GM21367 (cell line): ENCODE results near the gene GJC1.
"Not testable (repeated sequence)": the region's sequence is repeated elsewhere in the genome, so short reads cannot be mapped to it uniquely, and the experiment has no call there.

Experiments
- ATAC-seq: cut with Tn5 transposase; IDR thresholded peaks from one replicate; pipeline ENCODE4 v1.9.1; 2021; ENCODE audit not compliant: unreplicated experiment

GJC1 gene

DNA sequence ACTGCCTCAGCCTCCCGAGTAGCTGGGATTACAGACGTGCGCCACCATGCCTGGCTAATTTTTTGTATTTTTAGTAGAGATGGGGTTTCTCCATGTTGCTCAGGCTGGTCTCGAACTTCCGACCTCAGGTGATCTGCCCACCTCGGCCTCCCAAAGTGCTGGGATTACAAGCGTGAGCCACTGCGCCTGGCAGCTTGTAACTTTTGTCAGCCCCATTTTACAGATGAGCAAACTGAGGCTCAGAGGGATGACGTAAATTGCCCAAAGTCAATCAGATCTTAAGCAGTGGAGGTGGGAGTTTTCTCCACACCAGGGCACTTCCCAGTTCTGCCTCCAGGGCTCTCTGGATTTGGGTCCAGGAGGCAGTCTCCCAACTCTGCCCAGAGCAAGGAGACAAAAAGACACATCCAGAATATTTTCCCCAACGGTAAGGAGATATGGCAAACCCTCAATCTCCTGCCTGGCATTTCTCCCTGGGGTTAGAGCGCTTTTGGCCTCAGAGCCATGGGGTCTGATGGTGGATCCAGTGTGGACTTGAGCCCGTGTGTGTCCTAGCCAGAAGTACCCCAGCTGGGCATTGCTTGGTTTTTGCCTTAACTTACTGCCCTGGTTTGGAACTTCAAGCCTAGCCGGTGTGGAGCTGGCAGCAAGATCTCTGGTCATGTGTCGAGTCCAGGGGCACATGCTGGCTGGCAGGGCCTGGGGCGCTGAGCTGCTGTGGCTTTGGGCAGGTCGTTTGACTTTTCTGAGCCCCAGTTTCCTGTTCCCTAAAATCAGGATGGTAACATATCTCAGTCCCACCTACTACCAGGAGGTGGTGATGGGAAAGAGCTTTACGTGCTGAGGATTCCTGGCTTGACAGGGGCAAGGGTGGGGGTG, 67.9 kb downstream of the GJC1 start:
- no peak for ATAC-seq

DNA sequence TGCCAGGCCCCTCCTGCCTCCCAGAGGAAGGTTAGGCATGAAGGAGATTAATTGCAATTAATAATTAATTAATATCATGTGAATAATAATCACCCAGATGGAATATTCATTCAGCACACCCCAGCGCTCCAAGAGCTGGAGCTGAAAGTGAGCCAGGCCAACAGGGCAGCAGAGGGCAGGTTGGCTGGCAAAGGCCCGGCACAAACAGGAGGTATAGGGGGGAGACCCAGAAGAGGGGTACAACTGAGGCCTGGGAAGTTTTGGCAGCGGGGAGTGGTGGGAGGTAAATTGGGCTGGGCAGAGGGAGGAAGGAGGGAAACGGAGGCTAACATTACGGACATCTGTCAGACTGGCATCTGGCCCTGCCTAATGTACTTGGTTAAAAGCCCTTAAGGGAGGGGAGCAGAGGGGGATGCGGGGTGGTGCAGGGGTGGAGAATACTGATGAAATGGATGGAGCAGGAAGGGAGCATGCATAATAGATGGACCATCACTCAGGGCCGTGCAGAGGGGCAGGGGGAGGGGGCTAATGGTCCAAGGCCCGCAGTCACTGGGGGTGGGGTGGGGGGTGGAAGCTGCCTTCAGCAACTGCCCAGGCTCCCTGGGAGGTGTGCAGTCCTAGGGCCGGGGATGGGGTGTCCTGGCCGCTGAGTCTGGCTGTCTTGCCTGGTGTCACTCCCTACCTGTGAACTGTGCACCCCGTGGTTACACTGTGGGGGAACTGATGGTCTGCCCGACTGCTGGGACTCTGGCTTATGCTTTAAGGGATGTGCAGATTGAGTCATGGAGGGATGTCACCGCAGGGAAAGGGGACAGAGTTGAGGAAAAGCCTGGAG, 69.4 kb downstream of the GJC1 start:
- ATAC-seq, result no peak

DNA sequence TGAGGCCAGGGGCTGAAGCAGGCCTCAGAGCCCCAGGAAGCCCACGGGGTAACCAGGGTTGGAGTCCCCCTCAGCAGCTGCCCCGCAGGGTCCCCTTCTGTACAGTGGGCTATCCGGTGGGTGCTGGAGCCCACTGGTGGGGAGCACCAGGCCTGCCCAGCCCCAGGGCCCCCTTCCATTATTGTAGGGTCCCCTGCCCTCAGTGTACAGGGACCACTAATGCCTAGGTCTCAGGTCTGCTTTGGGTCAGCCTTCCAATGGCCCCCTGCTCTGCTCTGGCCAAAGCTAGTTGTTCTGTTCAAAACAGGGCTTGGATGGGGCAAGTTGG, 70.2 kb downstream of the GJC1 start:
- no peak for ATAC-seq

DNA sequence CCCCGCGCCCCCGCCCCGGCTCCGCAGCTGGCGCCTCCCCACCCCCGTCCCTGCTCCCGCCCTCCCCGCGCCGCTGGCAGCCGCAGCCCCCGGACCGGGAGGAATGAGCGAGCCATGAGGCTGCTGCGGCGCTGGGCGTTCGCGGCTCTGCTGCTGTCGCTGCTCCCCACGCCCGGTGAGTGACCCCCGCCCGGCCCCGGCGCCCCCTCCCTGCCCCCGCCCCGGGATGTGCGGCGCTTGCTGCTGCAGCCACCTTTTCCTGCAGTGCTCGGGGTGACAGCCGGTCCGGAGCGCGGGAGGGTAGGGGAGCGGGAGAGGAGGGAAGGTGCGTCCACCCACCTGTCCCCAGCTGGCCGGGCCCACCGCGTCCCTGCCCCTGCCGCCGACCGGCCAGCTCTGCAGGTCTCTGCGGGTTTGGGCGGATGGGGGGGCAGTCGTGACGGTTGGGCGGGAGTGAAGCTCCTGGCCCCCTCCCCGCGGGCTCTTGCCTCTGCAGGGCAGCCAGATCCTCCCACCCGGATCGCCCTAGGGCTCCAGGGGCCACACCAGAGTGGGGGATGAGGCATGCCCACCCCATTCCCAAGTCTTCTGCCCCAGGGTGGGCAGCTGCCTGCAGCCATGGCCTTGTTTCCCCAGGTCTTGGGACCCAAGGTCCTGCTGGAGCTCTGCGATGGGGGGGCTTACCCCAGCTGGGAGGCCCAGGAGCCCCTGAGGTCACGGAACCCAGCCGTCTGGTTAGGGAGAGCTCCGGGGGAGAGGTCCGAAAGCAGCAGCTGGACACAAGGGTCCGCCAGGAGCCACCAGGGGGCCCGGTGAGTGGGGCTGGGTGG, 70.8 kb downstream of the GJC1 start:
- ATAC-seq, result no peak

DNA sequence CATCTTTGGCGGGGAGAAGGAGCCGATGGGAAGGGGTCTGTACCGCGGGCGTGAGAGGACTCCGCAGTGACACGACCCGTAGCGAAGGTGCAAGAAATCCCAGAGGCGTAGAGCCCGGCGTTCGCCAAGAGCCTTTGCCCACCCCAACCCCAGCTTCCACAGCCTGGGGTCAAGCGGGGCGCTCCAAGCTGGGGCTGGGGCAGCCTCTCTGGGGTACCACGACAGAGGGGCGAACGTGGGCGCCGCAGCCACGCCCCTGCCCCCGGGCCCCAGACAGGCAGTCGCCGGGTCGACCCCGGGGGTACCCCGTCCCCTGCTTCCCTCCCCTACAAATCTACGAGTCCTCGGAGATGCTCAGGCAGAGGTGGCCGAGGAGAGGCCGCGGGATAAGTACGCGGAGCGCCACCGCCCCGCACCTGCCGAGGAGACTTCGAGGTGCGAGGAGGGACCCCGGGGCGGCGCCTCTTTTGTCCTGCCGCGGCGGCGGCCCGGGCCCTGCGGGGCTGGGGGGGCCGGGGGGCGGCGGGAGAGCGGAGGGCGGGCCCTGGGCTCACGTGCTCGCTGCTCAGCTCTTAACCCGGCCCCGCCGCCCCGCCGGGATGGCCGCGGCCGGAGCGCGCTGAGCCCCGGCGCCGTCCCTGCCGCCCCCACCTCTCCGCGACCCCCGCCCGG, 71.5 kb downstream of the GJC1 start, which contains the start of gene ADAM11:
Gene ADAM11, plus strand, starts transcription at position 575 of the 672 bp plus-strand sequence. CDS start 212 bp downstream, outside the sequence.
- ATAC-seq, result no peak

DNA sequence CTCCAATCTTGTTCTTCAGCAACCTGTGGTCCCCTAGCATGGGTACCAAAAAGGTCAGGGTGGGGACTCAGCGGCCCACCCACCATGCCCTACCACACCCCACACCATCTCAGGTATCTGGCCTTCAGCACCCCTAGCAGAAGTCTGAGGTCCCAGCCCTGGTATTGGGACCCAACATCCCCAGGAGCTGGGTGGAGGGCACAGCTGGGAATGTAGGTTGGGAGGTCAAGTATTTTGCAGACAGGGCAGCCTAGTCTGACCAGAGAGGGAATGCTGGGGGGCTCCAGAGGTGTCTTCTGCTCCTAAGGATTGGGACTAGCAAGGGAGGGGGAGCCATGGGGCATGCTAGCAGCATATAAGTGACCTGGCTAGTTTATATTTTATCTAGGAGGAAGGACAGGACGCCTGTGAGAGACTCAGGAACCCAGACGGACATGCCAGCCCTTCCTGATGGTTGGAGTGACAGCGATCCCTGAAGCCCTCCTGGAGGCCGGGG, 72.1 kb downstream of the GJC1 start:
- no peak for ATAC-seq

DNA sequence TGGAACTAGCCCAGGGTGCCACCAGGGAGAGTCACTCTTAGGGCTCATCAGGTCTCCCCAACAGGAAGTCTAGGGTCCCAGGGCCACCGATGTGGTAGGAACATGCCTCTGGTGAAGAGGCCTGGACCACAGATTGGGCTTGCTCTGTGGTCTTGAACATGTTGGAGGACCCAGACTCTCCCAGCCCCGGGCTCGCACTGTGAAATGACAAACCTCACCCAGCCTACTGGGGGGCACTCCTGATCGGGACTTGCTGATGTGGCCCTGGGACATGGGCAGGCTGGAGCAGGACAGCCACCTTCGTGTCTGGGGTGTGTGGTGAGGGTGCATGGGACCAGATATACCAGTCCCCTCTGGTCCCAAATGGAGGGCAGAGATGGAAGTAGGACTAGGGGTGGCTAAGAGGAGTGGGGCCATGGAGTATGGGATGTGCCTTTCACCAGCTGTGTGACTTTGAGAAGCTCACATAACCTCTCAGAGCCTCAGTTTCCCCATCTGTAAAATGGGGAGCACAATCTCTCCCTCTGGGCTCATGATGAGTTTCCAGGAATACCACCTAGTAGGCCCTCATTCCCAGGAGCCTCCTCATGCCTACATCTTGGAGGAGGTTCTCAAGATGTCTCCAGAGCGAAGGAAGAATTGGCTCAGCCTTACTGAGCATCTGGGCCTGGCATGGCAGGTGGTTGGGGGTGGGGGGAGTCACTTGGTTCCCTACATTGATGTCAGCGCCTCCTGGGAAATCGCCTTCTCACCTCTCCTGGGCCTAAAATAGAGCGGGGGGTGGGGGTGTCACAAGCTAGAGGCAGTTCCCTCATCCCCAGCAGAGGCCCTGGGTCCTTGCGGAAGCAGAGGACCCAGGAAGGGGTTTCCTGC, 72.8 kb downstream of the GJC1 start:
- no peak for ATAC-seq

DNA sequence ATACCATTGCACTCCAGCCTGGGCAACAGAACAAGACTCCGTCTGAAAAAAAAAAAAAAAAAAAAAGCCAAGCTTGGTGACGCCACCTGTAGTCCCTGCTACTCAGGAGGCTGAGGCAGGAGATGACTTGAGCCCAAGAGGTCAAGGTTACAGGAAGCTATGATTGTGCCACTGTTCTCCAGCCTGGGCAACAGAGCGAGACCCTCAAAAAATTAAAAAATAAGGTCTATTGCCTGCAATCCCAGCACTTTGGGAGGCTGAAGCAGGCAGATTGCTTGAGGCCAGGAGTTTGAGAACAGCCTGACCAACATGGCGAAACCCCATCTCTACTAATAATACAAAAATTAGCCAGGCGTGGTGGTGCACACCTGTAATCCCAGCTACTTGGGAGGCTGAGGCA, 74.9 kb downstream of the GJC1 start:
- not testable (repeated sequence) for ATAC-seq

DNA sequence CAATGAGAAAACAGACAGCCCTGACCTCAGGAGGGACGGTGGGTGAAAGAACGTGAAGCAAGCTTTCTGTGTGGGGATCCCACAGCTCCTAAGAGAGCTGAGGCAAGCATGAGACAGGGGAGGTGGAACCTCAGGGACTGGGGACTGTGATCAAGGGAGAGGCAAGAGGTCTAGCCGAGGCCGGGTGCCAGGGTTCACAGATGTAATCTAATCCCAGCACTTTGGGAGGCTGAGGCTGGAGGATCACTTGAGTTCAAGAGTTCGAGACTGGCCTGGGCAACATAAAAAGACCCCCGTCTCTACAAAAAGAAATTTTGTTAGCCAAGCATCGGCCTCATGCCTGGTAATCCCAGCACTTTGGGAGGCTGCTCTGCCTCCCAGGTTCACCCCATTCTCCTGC, 75.8 kb downstream of the GJC1 start:
- no peak for ATAC-seq

DNA sequence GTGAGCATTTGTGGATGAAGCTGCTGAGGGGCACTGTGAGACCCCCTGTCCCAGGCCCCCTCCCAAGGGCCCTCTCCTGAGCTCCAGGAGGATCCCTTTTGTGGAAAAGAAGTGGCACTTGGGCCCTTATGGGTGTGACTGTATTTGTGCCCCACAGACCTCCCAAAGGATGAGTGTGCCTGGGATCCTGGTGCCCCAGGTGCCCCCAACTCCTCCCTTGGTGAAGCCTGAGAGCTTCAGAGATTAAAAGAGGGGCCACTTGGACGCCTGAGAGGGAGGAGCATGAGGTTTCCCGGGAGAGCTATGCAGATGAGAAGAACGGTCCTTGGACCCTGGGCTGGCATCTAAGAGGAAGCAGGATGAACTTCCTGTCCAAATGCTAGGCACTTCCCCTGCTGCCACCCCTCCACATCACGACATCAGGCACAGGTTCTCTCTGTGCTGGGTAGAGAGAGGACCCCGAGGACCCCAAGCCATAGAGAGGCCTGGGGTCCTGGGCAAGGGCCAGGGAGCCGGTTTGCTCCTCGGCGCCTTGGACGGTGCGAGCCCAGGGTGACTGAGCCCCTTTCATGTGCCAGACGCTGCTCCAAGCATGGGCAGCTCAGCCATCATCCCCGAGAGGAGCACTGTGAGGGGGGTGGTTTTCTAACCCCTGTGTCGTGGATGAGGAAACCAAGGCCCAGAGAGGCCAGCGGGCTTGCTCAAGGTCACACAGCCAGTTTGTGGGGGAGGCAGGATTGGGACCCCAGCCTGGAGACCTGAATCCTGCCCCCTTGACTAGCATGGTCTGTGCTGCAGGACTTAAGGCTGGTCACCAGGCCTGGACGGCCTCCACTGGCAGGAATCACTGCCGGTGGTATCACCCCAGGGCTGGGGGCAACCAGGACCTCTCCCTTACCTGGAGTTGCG, 76.9 kb downstream of the GJC1 start:
- ATAC-seq, result no peak

DNA sequence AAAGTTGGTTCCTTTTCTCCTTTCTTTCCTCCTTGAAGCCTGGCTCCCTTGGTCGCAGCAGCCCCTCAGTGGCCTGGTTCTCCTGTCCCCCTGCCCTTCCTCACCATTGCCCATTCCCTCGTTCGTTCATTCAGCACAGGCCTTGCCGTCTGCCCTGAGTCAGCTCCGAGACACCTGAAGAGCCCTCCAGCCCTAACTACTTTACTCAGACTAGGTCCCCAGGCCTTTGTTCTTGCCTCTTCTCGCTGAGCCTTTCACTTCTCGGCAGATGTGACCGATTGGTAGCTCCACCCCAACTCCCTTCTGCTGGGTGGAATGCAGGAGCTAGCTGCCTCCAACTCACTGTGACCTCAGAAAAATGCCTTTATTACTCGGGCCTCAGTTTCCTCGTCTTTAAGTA, 78.3 kb downstream of the GJC1 start:
- no peak for ATAC-seq

DNA sequence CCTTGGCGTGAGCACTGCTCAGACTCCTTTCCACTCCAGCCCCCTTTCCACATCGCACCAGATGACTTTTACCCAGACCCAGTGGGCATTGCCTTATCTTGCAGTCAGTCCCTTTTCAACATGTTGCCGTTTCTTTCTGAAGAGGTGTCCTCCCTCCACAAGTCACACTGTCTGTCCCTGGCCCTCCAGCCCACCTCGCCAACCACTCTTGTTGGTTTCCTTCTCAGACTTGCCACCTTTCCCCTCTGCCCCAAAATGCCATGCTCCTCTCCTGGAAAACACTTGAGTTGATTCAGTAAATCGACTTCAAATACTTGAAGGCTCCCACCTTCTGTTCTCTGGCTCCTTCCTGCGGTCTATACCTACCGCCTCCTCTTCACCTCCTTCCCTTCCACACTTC, 78.8 kb downstream of the GJC1 start:
- no peak for ATAC-seq

DNA sequence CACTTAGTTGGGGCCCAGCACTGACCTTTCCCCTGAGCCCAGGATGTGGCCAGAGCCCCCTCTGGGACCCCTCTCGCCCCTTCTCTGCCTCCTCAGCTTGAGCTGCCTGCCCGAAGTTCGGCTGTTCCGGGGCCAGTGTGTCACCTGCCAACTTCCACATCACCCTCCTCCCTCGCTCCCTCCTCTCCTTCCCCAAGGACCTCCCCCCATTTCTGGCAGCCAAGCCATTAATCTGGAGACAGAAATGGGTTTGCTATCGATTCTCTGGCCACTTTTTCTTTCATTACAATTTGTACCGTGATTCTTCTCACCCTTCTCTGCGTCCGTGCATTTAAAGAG, 80.1 kb downstream of the GJC1 start:
- no peak for ATAC-seq

DNA sequence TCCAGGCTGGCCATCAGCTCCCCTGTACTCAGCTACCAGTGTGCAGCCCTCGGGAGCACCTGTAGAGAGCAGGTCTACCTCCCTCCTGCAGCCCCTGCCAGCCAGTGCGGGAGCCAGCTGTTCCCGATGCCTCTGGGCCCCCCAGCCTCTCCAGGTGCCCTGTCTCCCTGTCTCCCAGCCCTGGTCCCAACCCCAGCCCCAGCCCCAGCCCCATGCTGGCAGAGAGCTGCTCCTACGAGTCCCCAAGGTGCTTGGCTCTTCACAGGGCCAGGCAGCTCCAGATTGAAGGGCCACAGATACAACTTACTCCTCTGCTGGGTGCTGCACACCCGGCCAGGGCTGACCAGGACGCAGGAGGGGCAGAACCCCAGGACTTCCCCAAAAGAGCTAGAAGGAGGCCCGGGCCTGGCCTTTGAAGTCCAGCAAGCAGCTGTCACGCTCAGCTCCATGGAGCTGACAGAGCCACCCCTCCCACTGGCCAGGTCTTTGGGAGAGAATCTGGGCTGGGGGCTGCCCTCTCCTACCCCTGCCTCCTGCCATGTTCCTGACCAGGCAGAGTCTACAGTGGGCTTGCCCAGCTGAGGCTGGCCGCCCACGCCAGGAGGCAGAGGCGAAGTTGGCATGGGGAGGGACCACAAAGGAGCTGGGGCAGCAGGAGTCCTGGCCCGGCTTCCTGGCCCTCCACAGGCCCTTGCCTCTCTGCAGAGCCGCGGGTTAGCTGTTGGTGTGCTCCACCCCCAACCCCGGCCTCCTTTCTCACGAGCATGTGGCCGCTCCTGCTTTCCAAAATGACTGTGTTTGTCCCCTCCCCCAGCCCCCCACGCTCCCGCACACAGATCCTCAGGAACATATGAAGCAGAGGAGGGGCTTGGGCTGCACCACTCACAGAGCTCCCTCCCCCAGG, 80.8 kb downstream of the GJC1 start:
- ATAC-seq, result no peak
